IMR-90 (cell line): ENCODE measurements around the gene SPHK2.

Source experiments
- CHD1 ChIP-seq: IDR thresholded peaks from 2 replicates; pipeline ENCODE4 v1.6.1; 2012; ENCODE audit warnings: low read depth, low read length, improper control_type of control experiment
- POLR2A ChIP-seq: IDR thresholded peaks from 2 replicates; pipeline ENCODE4 v1.6.1; 2012; ENCODE audit warnings: mild to moderate bottlenecking, low read depth, low read length
- TF ChIP-seq, protein P1 (sequence below): conservative IDR thresholded peaks from 2 replicates; pipeline ENCODE4 v1.5.1; 2012; ENCODE audit warnings: mild to moderate bottlenecking, low read depth, low read length, improper control_type of control experiment

DNA sequence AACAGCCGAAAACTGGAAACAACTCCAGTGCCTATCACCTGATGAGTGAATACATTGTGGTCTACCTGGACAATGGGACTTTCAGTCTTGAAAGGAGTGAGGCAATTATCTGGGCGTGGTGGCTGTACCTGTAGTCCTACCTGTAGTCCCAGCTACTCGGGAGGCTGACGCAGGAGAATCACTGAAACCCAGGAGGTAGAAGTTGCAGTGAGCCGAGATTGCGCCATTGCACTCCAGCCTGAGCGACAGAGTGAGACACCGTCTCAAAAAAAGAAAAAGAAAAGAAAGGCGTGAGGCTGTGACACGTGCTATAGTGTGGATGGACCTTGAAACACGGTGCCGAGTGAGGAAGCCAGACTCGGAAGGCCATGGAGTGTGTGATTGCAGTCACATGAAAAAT is 57.6 kb downstream of the SPHK2 start:
- TF ChIP-seq, protein P1, sequence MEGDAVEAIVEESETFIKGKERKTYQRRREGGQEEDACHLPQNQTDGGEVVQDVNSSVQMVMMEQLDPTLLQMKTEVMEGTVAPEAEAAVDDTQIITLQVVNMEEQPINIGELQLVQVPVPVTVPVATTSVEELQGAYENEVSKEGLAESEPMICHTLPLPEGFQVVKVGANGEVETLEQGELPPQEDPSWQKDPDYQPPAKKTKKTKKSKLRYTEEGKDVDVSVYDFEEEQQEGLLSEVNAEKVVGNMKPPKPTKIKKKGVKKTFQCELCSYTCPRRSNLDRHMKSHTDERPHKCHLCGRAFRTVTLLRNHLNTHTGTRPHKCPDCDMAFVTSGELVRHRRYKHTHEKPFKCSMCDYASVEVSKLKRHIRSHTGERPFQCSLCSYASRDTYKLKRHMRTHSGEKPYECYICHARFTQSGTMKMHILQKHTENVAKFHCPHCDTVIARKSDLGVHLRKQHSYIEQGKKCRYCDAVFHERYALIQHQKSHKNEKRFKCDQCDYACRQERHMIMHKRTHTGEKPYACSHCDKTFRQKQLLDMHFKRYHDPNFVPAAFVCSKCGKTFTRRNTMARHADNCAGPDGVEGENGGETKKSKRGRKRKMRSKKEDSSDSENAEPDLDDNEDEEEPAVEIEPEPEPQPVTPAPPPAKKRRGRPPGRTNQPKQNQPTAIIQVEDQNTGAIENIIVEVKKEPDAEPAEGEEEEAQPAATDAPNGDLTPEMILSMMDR, result no peak
- TF ChIP-seq CHD1 (no peak), POLR2A (no peak)
